ENCODE data around the gene C3AR1. TPM values are rescaled to one million over a fixed set of nuclear protein-coding genes. Genes with fewer than 3 reads are reported as not detected.

C3AR1 gene
- total and polyA plus RNA-seq, 2 donors (not counting 3 experiments of a cell fraction or from before 2014, with no cell fraction given): 0.22 to 0.70 TPM

- intact Hi-C loops (cut with micrococcal nuclease) (no loop called here), dilution Hi-C loops (cut with MboI; ENCODE audit: extremely low pct_ligation_motif_present, low sequenced_read_pairs) (no loop called here)
- Histone ChIP-seq H3K79me2 (ENCODE audit: control insufficient read depth, insufficient read depth, low read length) (no peaks in the 10 kb centered on the region), H3K27ac (ENCODE audit: insufficient read depth, low read depth, low read length) (no peak overlapping the region), H4K20me1 (replicated peaks; ENCODE audit: control insufficient read depth, extremely low read depth, insufficient read depth, low read length) (no peaks in the 10 kb centered on the region), H3K4me3 (replicated peaks in 1 of 3; ENCODE audit: insufficient read depth in 1 of 3, low read depth in 1 of 3, low read length in 3 of 3) (no peak overlapping the region), H3K9me3 (replicated peaks; ENCODE audit: control insufficient read depth, insufficient read depth, low read length) (no peaks in the 10 kb centered on the region), H3K9me1 (replicated peaks; ENCODE audit: control insufficient read depth, extremely low read depth, insufficient read depth, low read length) (no peaks in the 10 kb centered on the region), H3K4me2 (ENCODE audit: insufficient read depth, low read length) (no peak overlapping the region), H3K9ac (replicated peaks; ENCODE audit: extremely low read depth, insufficient read depth, low read length) (no peak overlapping the region), H3K36me3 (ENCODE audit: control insufficient read depth in 2 of 2, extremely low read depth in 1 of 2, insufficient read depth in 2 of 2, low read length in 2 of 2) (no peaks in the 10 kb centered on the region), H3K4me1 (ENCODE audit: control insufficient read depth, extremely low read depth, insufficient read depth, low read length) (no peaks in the 10 kb centered on the region), H2AFZ (ENCODE audit: low read depth, low read length) (no peak overlapping the region), H3K27me3 (ENCODE audit: control insufficient read depth in 2 of 2, insufficient read depth in 2 of 2, low read length in 2 of 2) (peaks cover 15 to 23% of the 10 kb centered on the region in 2 experiments)
- ChIA-PET CTCF (interaction anchor here (1.1 to 1.3 kb wide), 2 partner anchors 66 to 80 kb away, joined by 3 to 4 read pairs; no protein-coding TSS in a partner anchor), POLR2A (interaction anchor here (0.6 kb wide), 1 partner anchor 76 kb away, joined by 3 read pairs; no protein-coding TSS in a partner anchor)
- no peak for FAIRE-seq
- DNase-seq (ENCODE audit: low read depth, low spot score): no peak
- BruUV-seq (replicated peaks): no TSS peak
- TF ChIP-seq CTCF (IDR thresholded peaks at IDR 0.05; ENCODE audit: extremely low read depth in 1 of 2, insufficient read depth in 1 of 2, low read depth in 1 of 2, low read length in 2 of 2) (no peak), MAX (IDR thresholded peaks at IDR 0.05; ENCODE audit: insufficient read depth, insufficient read length) (no peak), JUN (IDR thresholded peaks at IDR 0.05; ENCODE audit: borderline replicate concordance, insufficient read depth, insufficient read length, low read depth) (no peak)
Measured at GRCh38 chr12:8012651-8013309, 53.4 kb downstream of the C3AR1 start.

- FAIRE-seq (peak; percentile 76), DNase-seq (ENCODE audit: low read depth, low spot score) (peak; percentile 76)
- H3K9me3 ChIP-seq (replicated peaks; ENCODE audit: control insufficient read depth, insufficient read depth, low read length): no peaks in the 10 kb centered on the region
- H3K27me3 ChIP-seq (ENCODE audit: control insufficient read depth in 2 of 2, insufficient read depth in 2 of 2, low read length in 2 of 2): peaks cover 6 to 11% of the 10 kb centered on the region in 2 experiments
- no peaks in the 10 kb centered on the region for H3K36me3 ChIP-seq (ENCODE audit: control insufficient read depth in 2 of 2, extremely low read depth in 1 of 2, insufficient read depth in 2 of 2, low read length in 2 of 2)
- POLR2A ChIA-PET: no interaction called here
- CTCF ChIA-PET: interaction anchor here (0.6 to 1.3 kb wide), 4 partner anchors 8 to 78 kb away, joined by 3 to 9 read pairs (median 4); no protein-coding TSS in a partner anchor
- no peaks in the 10 kb centered on the region for H4K20me1 ChIP-seq (replicated peaks; ENCODE audit: control insufficient read depth, extremely low read depth, insufficient read depth, low read length)
- H3K4me3 ChIP-seq (replicated peaks in 1 of 3; ENCODE audit: insufficient read depth in 1 of 3, low read depth in 1 of 3, low read length in 3 of 3): no peak overlapping the region
- dilution Hi-C loops (cut with MboI; ENCODE audit: extremely low pct_ligation_motif_present, low sequenced_read_pairs) (no loop called here), intact Hi-C loops (cut with micrococcal nuclease) (loop anchor here (2.0 kb wide), 1 partner anchor 15 kb away; no protein-coding TSS in a partner anchor)
- TF ChIP-seq GATA2 (IDR thresholded peaks at IDR 0.05; ENCODE audit: insufficient read depth, insufficient read length, low read depth, low read length): no peak
- TF ChIP-seq FOS (IDR thresholded peaks at IDR 0.05; ENCODE audit: borderline replicate concordance, insufficient read depth, low read length): peak; percentile 66
- no peak overlapping the region for H3K9ac ChIP-seq (replicated peaks; ENCODE audit: extremely low read depth, insufficient read depth, low read length)
- no TSS peak for BruUV-seq (replicated peaks)
- H2AFZ ChIP-seq (ENCODE audit: low read depth, low read length): no peak overlapping the region
- no peaks in the 10 kb centered on the region for H3K4me1 ChIP-seq (ENCODE audit: control insufficient read depth, extremely low read depth, insufficient read depth, low read length)
- H3K4me2 ChIP-seq (ENCODE audit: insufficient read depth, low read length): peak overlapping the region; percentile 44
- no peaks in the 10 kb centered on the region for H3K79me2 ChIP-seq (ENCODE audit: control insufficient read depth, insufficient read depth, low read length)
- no peak overlapping the region for H3K27ac ChIP-seq (ENCODE audit: insufficient read depth, low read depth, low read length)
- no peaks in the 10 kb centered on the region for H3K9me1 ChIP-seq (replicated peaks; ENCODE audit: control insufficient read depth, extremely low read depth, insufficient read depth, low read length)
Measured at GRCh38 chr12:8011331-8011730, 54.8 kb downstream of the C3AR1 start.

Measured in endothelial cell of umbilical vein (primary cell).